ENCODE results near the gene CWC25. TPM values are rescaled to one million over a fixed set of nuclear protein-coding genes. Genes with fewer than 3 reads are reported as not detected.

CWC25 gene
- total RNA-seq, 1 donor from 2014 or later: 12.4 TPM

GRCh38 chr17:38825762-38826247 lies 684 bp upstream of the CWC25 start:
- Histone ChIP-seq H3K9ac (ENCODE audit: low read length) (peak overlapping the region; percentile 99), H4K20me1 (ENCODE audit: insufficient read depth, low read length) (peaks cover 18% of the 10 kb centered on the region), H2AFZ (ENCODE audit: low read depth, low read length) (peak overlapping the region; percentile 87), H3K27me3 (ENCODE audit: insufficient read depth, low read length) (no peaks in the 10 kb centered on the region), H3K4me3 (ENCODE audit: insufficient read depth, low read depth, low read length) (peak overlapping the region; percentile 100), H3K27ac (ENCODE audit: low read depth, low read length) (peak overlapping the region; percentile 100), H3K4me2 (ENCODE audit: low read length) (peak overlapping the region; percentile 99), H3K9me3 (ENCODE audit: insufficient read depth, low read depth, low read length) (no peaks in the 10 kb centered on the region), H3K4me1 (ENCODE audit: insufficient read depth, low read length) (peaks cover 13% of the 10 kb centered on the region), H3K36me3 (ENCODE audit: insufficient read depth, low read length) (no peaks in the 10 kb centered on the region), H3K79me2 (ENCODE audit: insufficient read depth, low read length) (peaks cover 38% of the 10 kb centered on the region)
- DNase-seq (ENCODE audit: low read depth) (no peak), FAIRE-seq (no peak)
- no peak for TF ChIP-seq CTCF (IDR thresholded peaks at IDR 0.05; ENCODE audit: insufficient read depth, low read depth, low read length)
- TF ChIP-seq EZH2 (IDR thresholded peaks at IDR 0.05; ENCODE audit: insufficient read depth, low read length): no peak
- Mint-ChIP-seq H3K9me3 (ENCODE audit: unreplicated experiment) (no peaks in the 10 kb centered on the region), H3K27ac (ENCODE audit: unreplicated experiment) (peak overlapping the region; percentile 100), H3K27me3 (ENCODE audit: low read depth, unreplicated experiment) (peaks cover 3% of the 10 kb centered on the region), H3K4me1 (ENCODE audit: low read depth, unreplicated experiment) (peaks cover 12% of the 10 kb centered on the region), H3K36me3 (ENCODE audit: low read depth, unreplicated experiment) (peaks cover 5% of the 10 kb centered on the region), H3K4me3 (ENCODE audit: unreplicated experiment) (peak overlapping the region; percentile 96)

DNA sequence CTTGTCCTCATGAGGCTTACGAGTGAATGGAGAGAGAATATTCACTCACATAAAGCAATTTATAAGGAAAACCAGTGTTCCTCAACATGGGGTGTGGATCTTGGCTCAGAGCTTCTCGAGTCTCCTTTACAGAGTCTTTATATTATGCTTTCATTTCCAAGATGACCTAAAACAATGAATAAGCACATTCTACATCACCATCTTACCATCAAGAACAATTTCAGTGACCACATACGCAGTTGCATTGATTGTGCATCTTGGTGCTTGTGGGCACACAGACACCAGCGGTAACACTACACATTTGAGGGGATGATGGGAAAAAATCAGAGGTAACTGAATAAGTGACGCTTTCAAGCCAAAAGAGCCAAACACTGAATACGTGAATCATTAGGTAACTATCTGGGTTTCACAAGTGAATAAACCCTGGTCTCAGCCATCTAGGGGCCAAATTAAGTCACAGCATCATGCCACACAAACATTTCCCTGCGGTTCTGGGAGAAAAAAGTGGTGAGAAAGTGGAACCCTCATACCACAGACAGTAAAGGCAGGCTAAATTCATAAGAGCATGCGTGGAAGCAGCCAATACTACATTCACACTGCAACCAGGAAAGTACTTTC lies 9.4 kb downstream of the CWC25 start:
- peaks cover 1% of the 10 kb centered on the region for H3K4me1 Mint-ChIP-seq (ENCODE audit: low read depth, unreplicated experiment)
- FAIRE-seq (no peak), DNase-seq (ENCODE audit: low read depth) (peak; percentile 85)
- H3K36me3 Mint-ChIP-seq (ENCODE audit: low read depth, unreplicated experiment): peaks cover 12% of the 10 kb centered on the region
- H3K79me2 ChIP-seq (ENCODE audit: insufficient read depth, low read length): peaks cover 33% of the 10 kb centered on the region
- peak overlapping the region; percentile 47 for H3K27ac ChIP-seq (ENCODE audit: low read depth, low read length)
- H3K27ac Mint-ChIP-seq (ENCODE audit: unreplicated experiment): no peak overlapping the region
- H3K4me3 Mint-ChIP-seq (ENCODE audit: unreplicated experiment): peak overlapping the region; percentile 55
- H2AFZ ChIP-seq (ENCODE audit: low read depth, low read length): no peak overlapping the region
- no peaks in the 10 kb centered on the region for H3K27me3 ChIP-seq (ENCODE audit: insufficient read depth, low read length)
- H4K20me1 ChIP-seq (ENCODE audit: insufficient read depth, low read length): peaks cover 10% of the 10 kb centered on the region
- H3K36me3 ChIP-seq (ENCODE audit: insufficient read depth, low read length): peaks cover 18% of the 10 kb centered on the region
- H3K9me3 Mint-ChIP-seq (ENCODE audit: unreplicated experiment): no peaks in the 10 kb centered on the region
- H3K4me2 ChIP-seq (ENCODE audit: low read length): peak overlapping the region; percentile 32
- TF ChIP-seq EZH2 (IDR thresholded peaks at IDR 0.05; ENCODE audit: insufficient read depth, low read length): no peak
- TF ChIP-seq CTCF (IDR thresholded peaks at IDR 0.05; ENCODE audit: insufficient read depth, low read depth, low read length): peak; percentile 46
- H3K9me3 ChIP-seq (ENCODE audit: insufficient read depth, low read depth, low read length): no peaks in the 10 kb centered on the region
- peak overlapping the region; percentile 26 for H3K9ac ChIP-seq (ENCODE audit: low read length)
- H3K4me3 ChIP-seq (ENCODE audit: insufficient read depth, low read depth, low read length): no peak overlapping the region
- no peaks in the 10 kb centered on the region for H3K27me3 Mint-ChIP-seq (ENCODE audit: low read depth, unreplicated experiment)
- H3K4me1 ChIP-seq (ENCODE audit: insufficient read depth, low read length): peaks cover 7% of the 10 kb centered on the region

DNA sequence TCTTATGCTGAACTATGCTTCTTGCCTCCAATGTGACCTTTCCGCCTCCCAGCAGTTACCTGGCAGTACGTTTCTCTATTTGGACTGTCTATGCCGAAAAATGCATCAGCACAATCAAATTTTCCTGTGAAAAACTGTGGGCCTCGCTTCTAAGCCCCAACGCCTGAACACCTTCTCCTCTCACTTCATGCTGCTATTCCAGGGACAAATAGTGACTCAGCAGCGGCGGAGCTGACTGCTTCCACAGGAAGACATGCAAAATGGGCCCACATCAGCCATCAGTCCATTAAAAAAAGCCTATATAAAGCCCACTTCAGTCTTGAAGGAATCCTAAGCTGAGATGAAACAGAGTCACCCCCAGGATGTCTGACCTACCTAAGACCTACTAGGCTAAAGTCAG lies 15.3 kb downstream of the CWC25 start:
- Histone ChIP-seq H3K27me3 (ENCODE audit: insufficient read depth, low read length) (no peaks in the 10 kb centered on the region), H4K20me1 (ENCODE audit: insufficient read depth, low read length) (no peaks in the 10 kb centered on the region), H3K27ac (ENCODE audit: low read depth, low read length) (no peak overlapping the region), H3K79me2 (ENCODE audit: insufficient read depth, low read length) (no peaks in the 10 kb centered on the region), H3K9ac (ENCODE audit: low read length) (no peak overlapping the region), H3K9me3 (ENCODE audit: insufficient read depth, low read depth, low read length) (no peaks in the 10 kb centered on the region), H3K4me2 (ENCODE audit: low read length) (no peak overlapping the region), H3K4me3 (ENCODE audit: insufficient read depth, low read depth, low read length) (no peak overlapping the region), H2AFZ (ENCODE audit: low read depth, low read length) (no peak overlapping the region), H3K4me1 (ENCODE audit: insufficient read depth, low read length) (no peaks in the 10 kb centered on the region), H3K36me3 (ENCODE audit: insufficient read depth, low read length) (peaks cover 41% of the 10 kb centered on the region)
- Mint-ChIP-seq H3K4me3 (ENCODE audit: unreplicated experiment) (no peak overlapping the region), H3K4me1 (ENCODE audit: low read depth, unreplicated experiment) (no peaks in the 10 kb centered on the region), H3K27me3 (ENCODE audit: low read depth, unreplicated experiment) (no peaks in the 10 kb centered on the region), H3K27ac (ENCODE audit: unreplicated experiment) (no peak overlapping the region), H3K9me3 (ENCODE audit: unreplicated experiment) (no peaks in the 10 kb centered on the region), H3K36me3 (ENCODE audit: low read depth, unreplicated experiment) (peaks cover 23% of the 10 kb centered on the region)
- no peak for DNase-seq (ENCODE audit: low read depth)
- TF ChIP-seq CTCF (IDR thresholded peaks at IDR 0.05; ENCODE audit: insufficient read depth, low read depth, low read length) (no peak), EZH2 (IDR thresholded peaks at IDR 0.05; ENCODE audit: insufficient read depth, low read length) (no peak)
- FAIRE-seq: no peak

All from astrocyte (in vitro differentiated cells and primary cell).